ENCODE results near the gene ARHGAP32. TPM values are rescaled to one million over a fixed set of nuclear protein-coding genes. Genes with fewer than 3 reads are reported as not detected.

ARHGAP32 gene
- total RNA-seq, 2 experiments from 2014 or later = 8.7 to 10.0 TPM

GRCh38 chr11:129202646-129203045 lies 10.5 kb upstream of the ARHGAP32 start:
- Mint-ChIP-seq H3K4me3 (no peak overlapping the region), H3K9me3 (peaks cover 3% of the 10 kb centered on the region), H3K27ac (no peak overlapping the region), H3K4me1 (ENCODE audit: low read depth) (peaks cover 19% of the 10 kb centered on the region), H3K36me3 (ENCODE audit: low read depth) (peaks cover 17% of the 10 kb centered on the region), H3K27me3 (no peaks in the 10 kb centered on the region)
- intact Hi-C loops (cut with DNase I, micrococcal nuclease) = no loop called here
- Histone ChIP-seq H3K4me1 (ENCODE audit: insufficient read depth, low read length) (no peaks in the 10 kb centered on the region), H3K36me3 (ENCODE audit: insufficient read depth, low read length) (no peaks in the 10 kb centered on the region), H3K9me3 (ENCODE audit: control insufficient read depth in 1 of 2, insufficient read depth in 1 of 2, low read length in 2 of 2) (peaks cover 7% of the 10 kb centered on the region in 2 experiments), H3K4me3 (ENCODE audit: low read length) (no peak overlapping the region), H3K27me3 (ENCODE audit: control insufficient read depth in 1 of 2, insufficient read depth in 2 of 2, low read length in 2 of 2) (no peaks in the 10 kb centered on the region), H3K27ac (ENCODE audit: low read depth in 1 of 2, low read length in 2 of 2) (no peak overlapping the region)
- TF ChIP-seq, protein P1, sequence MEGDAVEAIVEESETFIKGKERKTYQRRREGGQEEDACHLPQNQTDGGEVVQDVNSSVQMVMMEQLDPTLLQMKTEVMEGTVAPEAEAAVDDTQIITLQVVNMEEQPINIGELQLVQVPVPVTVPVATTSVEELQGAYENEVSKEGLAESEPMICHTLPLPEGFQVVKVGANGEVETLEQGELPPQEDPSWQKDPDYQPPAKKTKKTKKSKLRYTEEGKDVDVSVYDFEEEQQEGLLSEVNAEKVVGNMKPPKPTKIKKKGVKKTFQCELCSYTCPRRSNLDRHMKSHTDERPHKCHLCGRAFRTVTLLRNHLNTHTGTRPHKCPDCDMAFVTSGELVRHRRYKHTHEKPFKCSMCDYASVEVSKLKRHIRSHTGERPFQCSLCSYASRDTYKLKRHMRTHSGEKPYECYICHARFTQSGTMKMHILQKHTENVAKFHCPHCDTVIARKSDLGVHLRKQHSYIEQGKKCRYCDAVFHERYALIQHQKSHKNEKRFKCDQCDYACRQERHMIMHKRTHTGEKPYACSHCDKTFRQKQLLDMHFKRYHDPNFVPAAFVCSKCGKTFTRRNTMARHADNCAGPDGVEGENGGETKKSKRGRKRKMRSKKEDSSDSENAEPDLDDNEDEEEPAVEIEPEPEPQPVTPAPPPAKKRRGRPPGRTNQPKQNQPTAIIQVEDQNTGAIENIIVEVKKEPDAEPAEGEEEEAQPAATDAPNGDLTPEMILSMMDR (IDR thresholded peaks at IDR 0.05) = no peak
- ATAC-seq (ENCODE audit: poor library complexity) = no peak
- DNase-seq = no peak
- ChIA-PET CTCF (no interaction called here), POLR2A (no interaction called here)

DNA sequence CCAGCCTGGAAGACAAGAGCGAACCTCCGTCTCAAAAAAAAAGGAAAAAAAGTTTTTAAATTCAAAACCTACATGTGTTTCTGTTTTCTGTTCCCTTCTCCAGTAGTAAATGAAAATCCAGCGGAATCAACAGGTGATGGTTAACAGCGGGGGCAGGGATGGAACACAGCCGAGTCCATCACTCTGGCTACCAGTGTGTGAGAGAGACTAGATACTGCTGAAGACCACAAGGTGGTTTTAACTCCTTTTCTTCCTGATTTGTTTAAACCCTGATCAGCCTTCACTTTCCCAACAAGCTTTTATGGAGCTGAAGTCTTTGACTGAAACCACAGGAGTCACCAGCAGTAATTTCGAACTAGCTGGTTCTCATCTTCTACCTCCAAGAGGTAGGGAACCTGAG lies 3.6 kb upstream of the ARHGAP32 start:
- TF ChIP-seq, protein P1 (IDR thresholded peaks at IDR 0.05) = no peak
- Histone ChIP-seq H3K4me3 (ENCODE audit: low read length) (no peak overlapping the region), H3K4me1 (ENCODE audit: insufficient read depth, low read length) (no peaks in the 10 kb centered on the region), H3K27ac (ENCODE audit: low read depth in 1 of 2, low read length in 2 of 2) (no peak overlapping the region), H3K27me3 (ENCODE audit: control insufficient read depth in 1 of 2, insufficient read depth in 2 of 2, low read length in 2 of 2) (no peaks in the 10 kb centered on the region), H3K9me3 (ENCODE audit: control insufficient read depth in 1 of 2, insufficient read depth in 1 of 2, low read length in 2 of 2) (peaks cover 7% of the 10 kb centered on the region in 2 experiments), H3K36me3 (ENCODE audit: insufficient read depth, low read length) (no peaks in the 10 kb centered on the region)
- intact Hi-C loops (cut with DNase I, micrococcal nuclease) = no loop called here
- Mint-ChIP-seq H3K36me3 (ENCODE audit: low read depth) (peaks cover 17% of the 10 kb centered on the region), H3K4me3 (no peak overlapping the region), H3K4me1 (ENCODE audit: low read depth) (no peaks in the 10 kb centered on the region), H3K27ac (no peak overlapping the region), H3K9me3 (peaks cover 3% of the 10 kb centered on the region), H3K27me3 (no peaks in the 10 kb centered on the region)
- ATAC-seq (ENCODE audit: poor library complexity) (no peak), DNase-seq (no peak)
- ChIA-PET CTCF (no interaction called here), POLR2A (no interaction called here)

DNA sequence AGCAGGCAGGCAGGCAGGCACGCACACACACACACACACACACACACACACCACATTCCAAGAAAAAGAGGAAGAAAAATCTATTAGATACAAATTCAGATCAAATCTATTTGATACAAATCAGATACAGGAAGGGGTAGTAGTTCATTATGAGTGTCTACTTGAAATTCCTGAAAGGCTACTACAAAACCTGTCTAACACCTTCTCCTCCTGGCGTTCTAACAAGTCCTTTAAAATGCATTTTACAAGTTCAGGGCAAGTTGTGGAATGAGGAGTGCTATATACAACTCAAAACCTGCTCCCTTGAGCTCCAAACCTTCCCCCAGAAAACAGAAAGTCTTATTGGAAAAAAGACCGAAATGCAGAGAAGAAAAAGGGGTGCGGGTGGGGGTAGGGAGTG lies 476 bp downstream of the ARHGAP32 start:
- CTCF ChIA-PET = no interaction called here

More for the DNA sequence above, 476 bp downstream of the ARHGAP32 start:
- H3K36me3 ChIP-seq (ENCODE audit: insufficient read depth, low read length) = no peaks in the 10 kb centered on the region
- no peak overlapping the region for H3K27ac ChIP-seq (ENCODE audit: low read depth in 1 of 2, low read length in 2 of 2)
- no peak overlapping the region for H3K4me3 ChIP-seq (ENCODE audit: low read length)
- Mint-ChIP-seq H3K9me3 (peaks cover 4% of the 10 kb centered on the region), H3K4me3 (no peak overlapping the region), H3K36me3 (ENCODE audit: low read depth) (peaks cover 5% of the 10 kb centered on the region), H3K4me1 (ENCODE audit: low read depth) (no peaks in the 10 kb centered on the region), H3K27ac (no peak overlapping the region), H3K27me3 (no peaks in the 10 kb centered on the region)
- ATAC-seq (ENCODE audit: poor library complexity) (no peak), DNase-seq (no peak)
- POLR2A ChIA-PET = no interaction called here
- no peaks in the 10 kb centered on the region for H3K27me3 ChIP-seq (ENCODE audit: control insufficient read depth in 1 of 2, insufficient read depth in 2 of 2, low read length in 2 of 2)
- H3K4me1 ChIP-seq (ENCODE audit: insufficient read depth, low read length) = no peaks in the 10 kb centered on the region
- intact Hi-C loops (cut with DNase I, micrococcal nuclease) = no loop called here
- TF ChIP-seq, protein P1 (IDR thresholded peaks at IDR 0.05) = no peak
- no peaks in the 10 kb centered on the region for H3K9me3 ChIP-seq (ENCODE audit: control insufficient read depth in 1 of 2, insufficient read depth in 1 of 2, low read length in 2 of 2)
